ENCODE measurements around the gene AAGAB.

- TF ChIP-seq CTCF (IDR thresholded peaks at IDR 0.05), result no peak
- no peak for TF ChIP-seq POLR2A (IDR thresholded peaks at IDR 0.05)
These were observed 67.8 kb downstream of the AAGAB start for GRCh38 chr15:67186688-67187087.
